ENCODE results near the gene CSNK2A1. TPM values are rescaled to one million over a fixed set of nuclear protein-coding genes. Genes with fewer than 3 reads are reported as not detected.

The CSNK2A1 gene
- total RNA-seq, 1 experiment from 2014 or later = 205 TPM

DNA sequence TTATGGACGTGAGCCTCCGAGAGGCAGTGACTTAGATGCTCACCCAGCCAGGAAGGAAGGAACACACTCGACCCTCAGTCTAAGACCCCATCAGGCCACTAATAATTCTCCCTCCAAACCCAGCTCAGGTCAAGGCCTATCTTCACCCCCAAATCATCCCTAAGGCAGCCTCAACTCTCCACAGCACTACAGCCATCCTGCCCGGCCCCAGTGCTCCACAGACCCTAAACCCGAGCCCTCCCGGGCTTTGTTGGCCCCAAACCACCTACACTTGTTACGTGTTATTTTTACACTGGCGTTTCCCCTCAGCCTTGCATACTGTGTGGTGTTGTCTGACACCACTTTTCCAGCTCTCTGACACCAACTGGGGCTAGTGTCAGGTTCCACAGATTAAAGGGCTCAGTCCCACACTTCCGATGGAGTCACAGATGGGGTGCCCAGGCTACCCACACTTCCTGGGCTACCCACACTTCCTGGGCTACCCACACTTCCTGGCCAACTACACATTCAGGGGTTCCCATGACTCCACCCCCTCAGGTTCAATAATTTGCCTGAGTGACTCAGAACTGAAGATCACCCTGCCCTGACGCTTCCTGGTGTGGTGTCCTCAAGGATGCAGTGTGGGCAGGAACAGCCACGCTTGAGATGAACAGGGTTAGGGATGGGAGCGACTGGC is 110.2 kb downstream of the CSNK2A1 start:
- BruUV-seq (replicated peaks) = TSS peak; percentile 5
- ChIA-PET POLR2A (no interaction called here), CTCF (interaction anchor here (0.9 kb wide), 1 partner anchor 13 kb away, joined by 3 read pairs; no protein-coding TSS in a partner anchor)
- Histone ChIP-seq H3K27me3 (replicated peaks; ENCODE audit: control insufficient read depth, insufficient read depth, low read length) (no peaks in the 10 kb centered on the region), H3K4me3 (ENCODE audit: low read depth, low read length) (no peak overlapping the region), H3K36me3 (ENCODE audit: control insufficient read depth, insufficient read depth, low read length) (peaks cover 4% of the 10 kb centered on the region; the same call in 1 of the 2 replicates), H3K9me3 (no peaks in the 10 kb centered on the region), H3K4me1 (no peaks in the 10 kb centered on the region)
- Mint-ChIP-seq H3K4me3 (ENCODE audit: unreplicated experiment) (no peak overlapping the region), H3K27ac (ENCODE audit: unreplicated experiment) (peak overlapping the region; percentile 63), H3K36me3 (ENCODE audit: insufficient read depth, unreplicated experiment) (peaks cover 83% of the 10 kb centered on the region), H3K27me3 (ENCODE audit: insufficient read depth, unreplicated experiment) (no peaks in the 10 kb centered on the region), H3K4me1 (ENCODE audit: low read depth, unreplicated experiment) (no peaks in the 10 kb centered on the region), H3K9me3 (ENCODE audit: unreplicated experiment) (no peaks in the 10 kb centered on the region)
- TF ChIP-seq, protein P1, sequence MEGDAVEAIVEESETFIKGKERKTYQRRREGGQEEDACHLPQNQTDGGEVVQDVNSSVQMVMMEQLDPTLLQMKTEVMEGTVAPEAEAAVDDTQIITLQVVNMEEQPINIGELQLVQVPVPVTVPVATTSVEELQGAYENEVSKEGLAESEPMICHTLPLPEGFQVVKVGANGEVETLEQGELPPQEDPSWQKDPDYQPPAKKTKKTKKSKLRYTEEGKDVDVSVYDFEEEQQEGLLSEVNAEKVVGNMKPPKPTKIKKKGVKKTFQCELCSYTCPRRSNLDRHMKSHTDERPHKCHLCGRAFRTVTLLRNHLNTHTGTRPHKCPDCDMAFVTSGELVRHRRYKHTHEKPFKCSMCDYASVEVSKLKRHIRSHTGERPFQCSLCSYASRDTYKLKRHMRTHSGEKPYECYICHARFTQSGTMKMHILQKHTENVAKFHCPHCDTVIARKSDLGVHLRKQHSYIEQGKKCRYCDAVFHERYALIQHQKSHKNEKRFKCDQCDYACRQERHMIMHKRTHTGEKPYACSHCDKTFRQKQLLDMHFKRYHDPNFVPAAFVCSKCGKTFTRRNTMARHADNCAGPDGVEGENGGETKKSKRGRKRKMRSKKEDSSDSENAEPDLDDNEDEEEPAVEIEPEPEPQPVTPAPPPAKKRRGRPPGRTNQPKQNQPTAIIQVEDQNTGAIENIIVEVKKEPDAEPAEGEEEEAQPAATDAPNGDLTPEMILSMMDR (IDR thresholded peaks at IDR 0.05; ENCODE audit: insufficient read depth in 1 of 2, low read depth in 1 of 2, low read length in 1 of 2, severe bottlenecking in 1 of 2, unreplicated experiment in 1 of 2) = no peak
- intact Hi-C loops (cut with micrococcal nuclease; ENCODE audit: unreplicated experiment) = no loop called here
- DNase-seq = no peak

DNA sequence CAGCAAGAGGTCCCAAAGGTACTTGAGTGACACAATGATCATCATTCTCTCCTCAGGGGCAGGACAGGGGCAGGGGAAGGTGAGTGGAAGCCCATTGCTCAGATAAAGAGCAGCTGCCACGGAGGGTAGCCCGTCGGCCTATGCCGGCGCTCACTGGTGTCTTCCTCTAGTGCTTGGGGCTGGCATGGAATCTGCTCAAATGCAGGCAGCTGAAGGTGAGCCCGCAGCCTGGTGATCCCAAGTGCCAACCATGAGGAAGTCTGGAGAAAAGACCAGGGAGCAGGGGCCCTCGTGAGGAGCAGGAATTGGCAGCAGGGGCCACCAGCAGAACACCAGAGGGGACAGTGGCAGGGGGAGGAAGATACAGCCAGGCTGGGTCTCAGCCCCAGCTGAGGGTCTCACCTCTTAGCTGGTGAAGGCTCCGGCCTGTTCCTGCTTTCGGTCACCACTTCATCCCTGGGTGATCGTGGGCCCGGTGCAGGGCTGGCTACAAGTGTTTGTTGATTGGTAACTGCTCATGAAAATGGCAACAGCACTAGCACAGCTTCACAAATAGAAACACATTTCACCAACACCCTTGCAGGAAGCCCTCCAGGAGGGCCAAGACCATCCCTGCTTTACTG is 110.8 kb downstream of the CSNK2A1 start:
- TF ChIP-seq, protein P1 (IDR thresholded peaks at IDR 0.05; ENCODE audit: insufficient read depth in 1 of 2, low read depth in 1 of 2, low read length in 1 of 2, severe bottlenecking in 1 of 2, unreplicated experiment in 1 of 2) = no peak
- H3K4me1 Mint-ChIP-seq (ENCODE audit: low read depth, unreplicated experiment) = no peaks in the 10 kb centered on the region
- no peaks in the 10 kb centered on the region for H3K27me3 Mint-ChIP-seq (ENCODE audit: insufficient read depth, unreplicated experiment)
- Histone ChIP-seq H3K4me1 (no peaks in the 10 kb centered on the region), H3K9me3 (no peaks in the 10 kb centered on the region), H3K27me3 (replicated peaks; ENCODE audit: control insufficient read depth, insufficient read depth, low read length) (no peaks in the 10 kb centered on the region), H3K4me3 (ENCODE audit: low read depth, low read length) (no peak overlapping the region), H3K36me3 (ENCODE audit: control insufficient read depth, insufficient read depth, low read length) (peaks cover 2% of the 10 kb centered on the region; the same call in 1 of the 2 replicates)
- no TSS peak for BruUV-seq (replicated peaks)
- H3K9me3 Mint-ChIP-seq (ENCODE audit: unreplicated experiment) = no peaks in the 10 kb centered on the region
- intact Hi-C loops (cut with micrococcal nuclease; ENCODE audit: unreplicated experiment) = no loop called here
- no peak for DNase-seq
- ChIA-PET POLR2A (interaction anchor here (1.5 kb wide), 1 partner anchor 85 kb away, joined by 4 read pairs; no protein-coding TSS in a partner anchor), CTCF (interaction anchor here (0.9 kb wide), 1 partner anchor 13 kb away, joined by 3 read pairs; no protein-coding TSS in a partner anchor)
- no peak overlapping the region for H3K4me3 Mint-ChIP-seq (ENCODE audit: unreplicated experiment)
- peak overlapping the region; percentile 63 for H3K27ac Mint-ChIP-seq (ENCODE audit: unreplicated experiment)
- peaks cover 84% of the 10 kb centered on the region for H3K36me3 Mint-ChIP-seq (ENCODE audit: insufficient read depth, unreplicated experiment)

DNA sequence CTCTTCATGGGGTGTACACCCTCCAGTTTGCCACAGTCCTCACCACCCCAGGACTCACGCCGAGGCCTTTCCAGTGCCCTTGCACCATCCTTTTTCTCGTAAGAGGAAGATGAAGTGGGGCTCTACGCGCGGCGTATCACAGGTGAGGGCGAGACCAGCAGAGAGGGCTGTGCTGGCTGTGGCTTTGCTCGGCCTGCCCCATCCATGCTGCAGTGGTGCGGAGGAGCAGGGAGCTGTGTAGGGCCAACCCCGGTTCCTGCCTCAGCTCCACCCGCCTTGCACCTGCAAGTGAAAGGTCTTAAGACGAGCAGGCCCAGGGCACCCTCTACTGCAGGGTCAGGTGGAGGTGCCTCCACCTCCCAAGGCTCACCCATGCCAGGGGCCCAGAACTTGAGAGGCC is 111.4 kb downstream of the CSNK2A1 start:
- no peaks in the 10 kb centered on the region for H3K9me3 Mint-ChIP-seq (ENCODE audit: unreplicated experiment)
- no peaks in the 10 kb centered on the region for H3K27me3 ChIP-seq (replicated peaks; ENCODE audit: control insufficient read depth, insufficient read depth, low read length)
- TF ChIP-seq, protein P1 (IDR thresholded peaks at IDR 0.05; ENCODE audit: insufficient read depth in 1 of 2, low read depth in 1 of 2, low read length in 1 of 2, severe bottlenecking in 1 of 2, unreplicated experiment in 1 of 2) = no peak
- peaks cover 84% of the 10 kb centered on the region for H3K36me3 Mint-ChIP-seq (ENCODE audit: insufficient read depth, unreplicated experiment)
- peak overlapping the region; percentile 63 for H3K27ac Mint-ChIP-seq (ENCODE audit: unreplicated experiment)
- H3K4me3 Mint-ChIP-seq (ENCODE audit: unreplicated experiment) = no peak overlapping the region
- ChIA-PET POLR2A (interaction anchor here (1.5 kb wide), 1 partner anchor 85 kb away, joined by 4 read pairs; no protein-coding TSS in a partner anchor), CTCF (interaction anchor here (1.1 to 1.9 kb wide), 3 partner anchors 62 to 78 kb away, joined by 3 to 47 read pairs (median 13); no protein-coding TSS in a partner anchor)
- peaks cover 2% of the 10 kb centered on the region; the same call in 1 of the 2 replicates for H3K36me3 ChIP-seq (ENCODE audit: control insufficient read depth, insufficient read depth, low read length)
- no peak overlapping the region for H3K4me3 ChIP-seq (ENCODE audit: low read depth, low read length)
- H3K4me1 ChIP-seq = no peaks in the 10 kb centered on the region
- no peaks in the 10 kb centered on the region for H3K9me3 ChIP-seq
- BruUV-seq (replicated peaks) = no TSS peak
- no peaks in the 10 kb centered on the region for H3K4me1 Mint-ChIP-seq (ENCODE audit: low read depth, unreplicated experiment)
- no peak for DNase-seq
- intact Hi-C loops (cut with micrococcal nuclease; ENCODE audit: unreplicated experiment) = no loop called here
- H3K27me3 Mint-ChIP-seq (ENCODE audit: insufficient read depth, unreplicated experiment) = no peaks in the 10 kb centered on the region
